C4-2B (cell line): ENCODE measurements around the gene ZFAND3.

Source experiments
- H3K27ac ChIP-seq: fragments of 450-650 bp; 2 replicates; pipeline ENCODE4 v1.5.1; 2017
- ZFX ChIP-seq: fragments of 450-650 bp; IDR thresholded peaks from 2 replicates; pipeline ENCODE4 v1.6.1; 2017
- TF ChIP-seq, protein P1 (sequence below): fragments of 450-650 bp; conservative IDR thresholded peaks from 2 replicates; pipeline ENCODE4 v1.5.1; 2017; ENCODE audit warnings: mild to moderate bottlenecking

ZFAND3 gene

DNA sequence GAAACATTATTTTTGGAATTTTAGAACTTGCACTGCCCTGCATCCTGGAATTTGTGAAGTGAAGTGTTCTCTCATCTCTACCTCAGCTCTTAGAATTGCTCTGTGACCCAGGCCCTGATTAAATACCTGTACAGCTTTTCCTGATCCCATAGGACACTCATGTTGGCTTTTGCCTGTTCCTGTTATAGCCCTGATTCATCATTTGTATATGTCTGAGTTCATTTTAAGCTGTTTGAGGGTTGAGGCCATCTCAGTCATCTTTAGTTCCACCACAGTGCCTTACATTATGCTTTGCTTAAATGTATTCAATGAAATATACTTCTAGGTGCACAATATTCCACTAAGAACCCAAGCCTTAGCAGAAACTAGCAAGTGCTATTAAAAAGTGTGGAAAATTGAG lies 26.4 kb downstream of the ZFAND3 start:
- TF ChIP-seq, protein P1, sequence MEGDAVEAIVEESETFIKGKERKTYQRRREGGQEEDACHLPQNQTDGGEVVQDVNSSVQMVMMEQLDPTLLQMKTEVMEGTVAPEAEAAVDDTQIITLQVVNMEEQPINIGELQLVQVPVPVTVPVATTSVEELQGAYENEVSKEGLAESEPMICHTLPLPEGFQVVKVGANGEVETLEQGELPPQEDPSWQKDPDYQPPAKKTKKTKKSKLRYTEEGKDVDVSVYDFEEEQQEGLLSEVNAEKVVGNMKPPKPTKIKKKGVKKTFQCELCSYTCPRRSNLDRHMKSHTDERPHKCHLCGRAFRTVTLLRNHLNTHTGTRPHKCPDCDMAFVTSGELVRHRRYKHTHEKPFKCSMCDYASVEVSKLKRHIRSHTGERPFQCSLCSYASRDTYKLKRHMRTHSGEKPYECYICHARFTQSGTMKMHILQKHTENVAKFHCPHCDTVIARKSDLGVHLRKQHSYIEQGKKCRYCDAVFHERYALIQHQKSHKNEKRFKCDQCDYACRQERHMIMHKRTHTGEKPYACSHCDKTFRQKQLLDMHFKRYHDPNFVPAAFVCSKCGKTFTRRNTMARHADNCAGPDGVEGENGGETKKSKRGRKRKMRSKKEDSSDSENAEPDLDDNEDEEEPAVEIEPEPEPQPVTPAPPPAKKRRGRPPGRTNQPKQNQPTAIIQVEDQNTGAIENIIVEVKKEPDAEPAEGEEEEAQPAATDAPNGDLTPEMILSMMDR = no peak
- TF ChIP-seq ZFX = no peak
- peak overlapping the region; percentile 57; the same call in 1 of the 2 replicates for H3K27ac ChIP-seq

DNA sequence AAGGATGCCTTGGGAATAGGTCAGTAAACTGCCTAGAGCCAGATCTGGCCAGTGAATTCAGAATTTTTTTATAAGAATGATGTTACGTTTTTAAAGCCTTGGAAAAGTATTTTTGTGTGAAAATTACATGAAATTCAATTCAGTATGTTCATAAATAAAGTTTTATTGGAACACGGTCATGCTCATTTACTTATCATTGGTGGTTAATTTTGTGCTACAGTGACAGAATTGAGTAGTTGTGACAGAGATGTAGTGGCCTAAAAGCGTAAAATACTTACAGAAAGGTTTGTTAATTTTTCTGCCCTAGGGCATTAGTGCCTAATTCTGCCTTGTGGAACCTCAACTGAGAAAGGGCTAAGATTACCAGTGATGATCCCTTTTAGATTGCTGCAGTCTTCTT lies 28.2 kb downstream of the ZFAND3 start:
- peak overlapping the region; percentile 57; the same call in 1 of the 2 replicates for H3K27ac ChIP-seq
- TF ChIP-seq ZFX = no peak
- TF ChIP-seq, protein P1 = no peak

DNA sequence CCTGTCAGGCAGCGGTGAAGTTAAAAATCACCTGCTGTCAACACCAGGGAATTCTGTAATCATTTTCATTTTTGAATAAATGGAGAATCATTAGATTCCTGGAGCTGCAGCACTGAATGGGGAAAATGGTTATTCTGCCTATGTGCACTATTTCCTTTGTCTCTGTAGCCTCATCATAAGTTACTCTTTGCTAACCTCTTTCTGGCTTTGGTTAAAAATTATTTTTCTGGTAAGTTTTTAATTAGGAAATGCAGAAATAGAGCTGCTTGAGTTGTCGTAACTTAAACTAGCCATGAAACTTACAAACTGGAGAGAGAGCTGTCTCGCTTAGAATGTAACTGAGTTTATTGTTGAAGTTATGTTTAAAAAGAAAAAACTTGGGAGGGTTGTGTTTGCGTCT lies 28.8 kb downstream of the ZFAND3 start:
- no peak overlapping the region for H3K27ac ChIP-seq
- no peak for TF ChIP-seq ZFX
- TF ChIP-seq, protein P1 = no peak

DNA sequence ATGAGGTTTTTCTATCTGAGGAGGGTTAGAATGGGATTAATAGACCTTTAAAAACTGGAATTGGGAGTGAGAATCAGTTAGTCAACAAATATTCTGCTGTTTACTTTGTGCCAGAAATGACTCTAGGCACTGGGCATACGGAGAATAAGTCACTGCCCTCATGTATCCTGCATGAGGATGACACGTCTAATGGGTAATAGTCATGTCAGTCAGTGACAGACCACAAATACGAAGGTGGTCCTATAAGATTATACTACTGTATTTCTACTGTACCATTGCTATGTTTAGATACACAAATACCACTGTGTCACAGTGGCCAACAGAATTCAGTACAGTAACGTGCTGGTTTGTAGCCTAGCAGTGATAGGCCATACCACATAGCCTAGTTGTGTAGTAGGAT lies 30.7 kb downstream of the ZFAND3 start:
- TF ChIP-seq, protein P1 = no peak
- TF ChIP-seq ZFX = no peak
- H3K27ac ChIP-seq = peak overlapping the region; percentile 13; the same call in 1 of the 2 replicates

DNA sequence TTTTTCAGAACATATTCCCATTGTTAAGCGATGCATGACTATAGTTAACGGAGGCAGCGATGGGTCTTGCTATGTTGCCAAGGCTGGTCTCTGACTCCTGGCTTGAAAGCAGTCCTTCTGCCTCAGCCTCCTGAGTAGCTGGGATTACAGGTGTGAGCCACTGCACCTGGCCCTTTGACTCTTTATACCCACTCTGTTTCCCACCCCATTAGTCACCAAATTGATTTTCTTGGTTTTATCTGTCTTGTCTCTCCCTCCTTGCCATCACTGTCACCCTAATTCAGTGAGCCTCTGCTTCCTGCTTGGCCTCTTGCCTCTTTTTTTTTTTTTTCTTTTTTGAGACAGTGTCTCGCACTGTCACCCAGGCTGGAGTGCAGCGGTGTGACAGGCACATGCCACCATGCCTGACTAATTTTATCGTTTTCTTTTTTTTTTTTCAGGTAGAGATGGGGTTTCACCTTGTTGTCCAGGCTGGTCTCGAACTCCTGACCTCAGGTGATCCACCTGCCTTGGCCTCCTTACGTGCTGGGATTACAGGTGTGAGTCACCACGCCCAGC lies 31.3 kb downstream of the ZFAND3 start:
- peak overlapping the region; percentile 13; the same call in 1 of the 2 replicates for H3K27ac ChIP-seq
- TF ChIP-seq, protein P1 = no peak
- no peak for TF ChIP-seq ZFX

DNA sequence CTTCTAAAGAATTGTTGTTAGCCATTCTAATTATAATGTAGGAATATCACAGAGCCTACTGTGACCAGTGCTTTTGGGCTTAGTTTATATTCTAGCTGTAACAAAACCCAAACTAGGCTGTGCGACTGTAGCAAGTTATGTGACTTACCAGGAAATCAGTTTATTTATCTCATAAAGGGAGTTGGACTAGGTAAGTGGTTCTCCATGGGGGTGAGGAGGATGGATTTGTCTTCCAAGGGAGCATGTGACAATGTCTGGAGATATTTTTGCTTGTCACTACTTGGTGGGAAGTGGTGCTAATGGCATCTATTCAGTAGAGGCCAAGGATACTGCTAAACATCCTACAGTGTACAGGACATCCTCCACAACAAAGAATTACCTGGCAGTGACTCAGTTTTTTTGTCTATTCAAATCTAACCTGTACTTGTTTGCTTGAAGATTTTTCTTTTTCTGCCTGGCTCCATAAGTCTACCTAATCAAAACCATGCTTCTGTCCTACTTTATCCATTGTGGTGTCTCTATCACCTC lies 32.5 kb downstream of the ZFAND3 start:
- TF ChIP-seq, protein P1 = no peak
- TF ChIP-seq ZFX = no peak
- H3K27ac ChIP-seq = no peak overlapping the region

DNA sequence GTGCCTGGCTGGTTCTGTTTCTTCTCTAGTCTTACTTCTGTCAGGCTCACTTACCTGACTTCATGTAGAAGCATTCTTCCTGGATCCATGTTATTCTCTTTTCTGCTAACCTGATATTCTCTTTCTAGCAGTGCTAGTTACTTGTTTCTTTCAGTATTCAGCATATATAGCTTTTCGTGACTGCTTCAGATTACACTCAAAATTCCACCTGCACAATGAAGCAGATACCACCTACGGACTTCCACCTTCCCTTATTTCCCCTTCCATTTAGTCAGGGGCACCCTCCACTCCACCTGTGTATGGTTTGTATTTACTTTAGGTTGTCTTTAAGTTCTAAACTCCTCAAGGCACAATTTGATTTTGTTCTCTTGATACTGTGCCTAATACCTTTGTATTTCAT lies 36.8 kb downstream of the ZFAND3 start:
- no peak for TF ChIP-seq ZFX
- TF ChIP-seq, protein P1 = no peak
- no peak overlapping the region for H3K27ac ChIP-seq
